ENCODE data around the gene NBEAL2.
A peak's percentile ranks its signal among the peaks of the same experiment; 100 is the strongest.
"Not testable (repeated sequence)": the region's sequence is repeated elsewhere in the genome, so short reads cannot be mapped to it uniquely, and the experiment has no call there.

NBEAL2 gene

GRCh38 chr3:47012342-47013230 lies 33.1 kb downstream of the NBEAL2 start:
- DNase-seq (ENCODE audit: low spot score): no peak

GRCh38 chr3:47013231-47013630 lies 33.8 kb downstream of the NBEAL2 start:
- no peak for DNase-seq (ENCODE audit: low spot score)

- no peak for DNase-seq (ENCODE audit: low spot score)
Observed at GRCh38 chr3:47014036-47014435, 34.6 kb downstream of the NBEAL2 start.

- no peak for DNase-seq (ENCODE audit: low spot score)
Observed at GRCh38 chr3:47015151-47015550, 35.7 kb downstream of the NBEAL2 start.

- DNase-seq (ENCODE audit: low spot score): no peak
Observed at GRCh38 chr3:47016086-47016933, 36.8 kb downstream of the NBEAL2 start.

GRCh38 chr3:47016934-47017435 lies 37.5 kb downstream of the NBEAL2 start:
- DNase-seq (ENCODE audit: low spot score): peak; percentile 59

- DNase-seq (ENCODE audit: low spot score): no peak
Observed at GRCh38 chr3:47017504-47018268, 38.2 kb downstream of the NBEAL2 start.

GRCh38 chr3:47018269-47018611 lies 38.8 kb downstream of the NBEAL2 start:
- DNase-seq (ENCODE audit: low spot score): no peak

GRCh38 chr3:47019201-47019600 lies 39.7 kb downstream of the NBEAL2 start:
- DNase-seq (ENCODE audit: low spot score): peak; percentile 60

- no peak for DNase-seq (ENCODE audit: low spot score)
Observed at GRCh38 chr3:47020311-47020710, 40.8 kb downstream of the NBEAL2 start.

GRCh38 chr3:47022641-47023071 lies 43.2 kb downstream of the NBEAL2 start:
- no peak for DNase-seq (ENCODE audit: low spot score)

- no peak for DNase-seq (ENCODE audit: low spot score)
Observed at GRCh38 chr3:47024932-47025331, 45.5 kb downstream of the NBEAL2 start.

GRCh38 chr3:47026432-47026831 lies 47.0 kb downstream of the NBEAL2 start:
- DNase-seq (ENCODE audit: low spot score): not testable (repeated sequence)

GRCh38 chr3:47028146-47028545 lies 48.7 kb downstream of the NBEAL2 start:
- DNase-seq (ENCODE audit: low spot score): no peak

- no peak for DNase-seq (ENCODE audit: low spot score)
Observed at GRCh38 chr3:47028667-47029066, 49.2 kb downstream of the NBEAL2 start.

GRCh38 chr3:47031041-47031440 lies 51.6 kb downstream of the NBEAL2 start:
- peak; percentile 24 for DNase-seq (ENCODE audit: low spot score)

- DNase-seq (ENCODE audit: low spot score): no peak
Observed at GRCh38 chr3:47034868-47035489, 55.5 kb downstream of the NBEAL2 start.

GRCh38 chr3:47035645-47036044 lies 56.2 kb downstream of the NBEAL2 start:
- no peak for DNase-seq (ENCODE audit: low spot score)

- DNase-seq (ENCODE audit: low spot score): no peak
Observed at GRCh38 chr3:47036145-47036544, 56.7 kb downstream of the NBEAL2 start.

GRCh38 chr3:47037302-47037701 lies 57.8 kb downstream of the NBEAL2 start:
- not testable (repeated sequence) for DNase-seq (ENCODE audit: low spot score)

- no peak for DNase-seq (ENCODE audit: low spot score)
Observed at GRCh38 chr3:47041114-47041513, 61.6 kb downstream of the NBEAL2 start.

Data from CD4-positive, alpha-beta T cell treated with Interleukin-2 at 100 ng/mL for 4 hours (primary cell).